ENCODE results near the gene TAP2.

The TAP2 gene

DNA sequence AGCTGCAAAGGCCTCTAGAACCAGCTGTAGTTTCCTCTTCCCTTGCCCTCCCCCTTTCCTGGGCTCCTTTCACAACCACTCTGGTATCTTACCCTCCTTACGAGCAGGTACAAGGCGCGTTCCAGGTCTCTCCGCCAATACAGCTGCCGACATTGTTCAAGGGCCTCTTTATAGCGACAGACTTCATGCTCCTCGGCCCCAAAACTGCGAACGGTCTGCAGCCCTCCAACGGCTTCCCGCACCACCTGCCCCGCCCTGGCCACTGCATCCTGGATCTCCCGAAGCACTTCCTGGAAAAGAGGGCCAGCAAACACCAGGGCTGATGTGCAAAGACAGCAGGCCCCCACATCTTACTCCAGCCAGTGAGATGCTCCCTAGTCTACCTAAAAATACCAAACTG is 6.0 kb downstream of the TAP2 start:
- DNase-seq (ENCODE audit: low read depth, low spot score) = no peak
- Histone ChIP-seq H3K9ac (ENCODE audit: insufficient read length, low read depth) (no peak overlapping the region), H3K4me3 (ENCODE audit: insufficient read length, low read depth) (no peak overlapping the region), H3K9me3 (ENCODE audit: insufficient read depth, low read length) (no peaks in the 10 kb centered on the region), H3K4me1 (ENCODE audit: insufficient read depth, insufficient read length) (peaks cover under 1% of the 10 kb centered on the region), H3K36me3 (ENCODE audit: insufficient read depth, insufficient read length, low read length) (peaks cover 21% of the 10 kb centered on the region), H3K27me3 (ENCODE audit: insufficient read depth, insufficient read length) (peaks cover 3% of the 10 kb centered on the region)
- TF ChIP-seq SUZ12 (IDR thresholded peaks at IDR 0.05; ENCODE audit: extremely low read depth, insufficient read depth, insufficient read length) (no peak), ZNF274 (IDR thresholded peaks at IDR 0.05; ENCODE audit: low read depth, low read length) (no peak), YY1 (IDR thresholded peaks at IDR 0.05; ENCODE audit: insufficient read depth, insufficient read length) (no peak)

DNA sequence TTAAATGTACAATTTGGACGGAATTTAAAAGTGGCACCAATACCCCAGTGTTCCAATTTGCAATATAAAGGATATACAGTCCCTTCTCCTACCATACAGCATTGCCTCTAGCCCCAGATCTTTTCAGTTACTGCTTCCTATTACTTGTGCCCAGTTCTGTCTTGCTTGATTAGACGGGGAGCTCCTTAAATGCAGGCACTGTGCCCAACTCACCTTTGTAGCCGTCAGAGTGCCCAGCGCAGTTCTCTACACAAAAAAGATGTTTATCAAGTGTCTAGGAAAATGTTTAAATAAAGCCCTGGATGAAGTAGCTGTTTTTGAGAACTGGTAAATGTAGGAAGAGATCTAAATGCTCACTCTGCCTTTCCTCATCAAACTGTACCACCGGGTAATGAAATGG is 7.6 kb downstream of the TAP2 start:
- Histone ChIP-seq H3K9me3 (ENCODE audit: insufficient read depth, low read length) (no peaks in the 10 kb centered on the region), H3K4me1 (ENCODE audit: insufficient read depth, insufficient read length) (no peaks in the 10 kb centered on the region), H3K4me3 (ENCODE audit: insufficient read length, low read depth) (no peak overlapping the region), H3K36me3 (ENCODE audit: insufficient read depth, insufficient read length, low read length) (peaks cover 21% of the 10 kb centered on the region), H3K9ac (ENCODE audit: insufficient read length, low read depth) (no peak overlapping the region), H3K27me3 (ENCODE audit: insufficient read depth, insufficient read length) (no peaks in the 10 kb centered on the region)
- DNase-seq (ENCODE audit: low read depth, low spot score) = no peak
- TF ChIP-seq SUZ12 (IDR thresholded peaks at IDR 0.05; ENCODE audit: extremely low read depth, insufficient read depth, insufficient read length) (no peak), ZNF274 (IDR thresholded peaks at IDR 0.05; ENCODE audit: low read depth, low read length) (no peak), YY1 (IDR thresholded peaks at IDR 0.05; ENCODE audit: insufficient read depth, insufficient read length) (no peak)

GRCh38 chr6:32830017-32830416 is 8.5 kb downstream of the TAP2 start:
- DNase-seq (ENCODE audit: low read depth, low spot score) = no peak
- Histone ChIP-seq H3K4me1 (ENCODE audit: insufficient read depth, insufficient read length) (no peaks in the 10 kb centered on the region), H3K27me3 (ENCODE audit: insufficient read depth, insufficient read length) (no peaks in the 10 kb centered on the region), H3K4me3 (ENCODE audit: insufficient read length, low read depth) (no peak overlapping the region), H3K36me3 (ENCODE audit: insufficient read depth, insufficient read length, low read length) (peaks cover 21% of the 10 kb centered on the region), H3K9ac (ENCODE audit: insufficient read length, low read depth) (no peak overlapping the region), H3K9me3 (ENCODE audit: insufficient read depth, low read length) (no peaks in the 10 kb centered on the region)
- TF ChIP-seq SUZ12 (IDR thresholded peaks at IDR 0.05; ENCODE audit: extremely low read depth, insufficient read depth, insufficient read length) = no peak
- TF ChIP-seq YY1 (IDR thresholded peaks at IDR 0.05; ENCODE audit: insufficient read depth, insufficient read length) = no peak
- TF ChIP-seq ZNF274 (IDR thresholded peaks at IDR 0.05; ENCODE audit: low read depth, low read length) = no peak

DNA sequence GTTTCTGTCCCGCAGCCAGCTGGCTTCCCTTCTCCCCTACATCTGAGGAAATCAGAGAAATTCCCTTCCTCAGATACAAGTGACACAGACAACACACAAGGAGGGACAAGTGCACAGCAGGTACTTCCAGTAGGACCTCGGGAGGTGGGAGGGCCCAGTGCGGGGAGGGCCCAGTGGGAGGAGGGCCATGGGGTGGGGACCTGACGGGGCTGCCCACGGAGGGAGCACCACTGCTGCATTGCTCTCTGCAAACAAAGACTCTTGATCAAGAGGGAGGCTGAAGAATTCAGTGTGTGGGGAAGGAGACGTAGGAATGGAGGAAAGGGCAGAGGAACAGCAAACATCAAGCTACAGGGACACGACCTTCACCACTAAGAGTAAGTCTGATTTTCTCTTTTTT is 9.0 kb downstream of the TAP2 start:
- no peak overlapping the region for H3K4me3 ChIP-seq (ENCODE audit: insufficient read length, low read depth)
- peaks cover 21% of the 10 kb centered on the region for H3K36me3 ChIP-seq (ENCODE audit: insufficient read depth, insufficient read length, low read length)
- H3K4me1 ChIP-seq (ENCODE audit: insufficient read depth, insufficient read length) = no peaks in the 10 kb centered on the region
- H3K27me3 ChIP-seq (ENCODE audit: insufficient read depth, insufficient read length) = no peaks in the 10 kb centered on the region
- H3K9me3 ChIP-seq (ENCODE audit: insufficient read depth, low read length) = no peaks in the 10 kb centered on the region
- no peak for DNase-seq (ENCODE audit: low read depth, low spot score)
- TF ChIP-seq YY1 (IDR thresholded peaks at IDR 0.05; ENCODE audit: insufficient read depth, insufficient read length) (no peak), ZNF274 (IDR thresholded peaks at IDR 0.05; ENCODE audit: low read depth, low read length) (no peak), SUZ12 (IDR thresholded peaks at IDR 0.05; ENCODE audit: extremely low read depth, insufficient read depth, insufficient read length) (no peak)
- no peak overlapping the region for H3K9ac ChIP-seq (ENCODE audit: insufficient read length, low read depth)

- TF ChIP-seq SUZ12 (IDR thresholded peaks at IDR 0.05; ENCODE audit: extremely low read depth, insufficient read depth, insufficient read length) (no peak), ZNF274 (IDR thresholded peaks at IDR 0.05; ENCODE audit: low read depth, low read length) (no peak), YY1 (IDR thresholded peaks at IDR 0.05; ENCODE audit: insufficient read depth, insufficient read length) (no peak)
- H3K27me3 ChIP-seq (ENCODE audit: insufficient read depth, insufficient read length) = no peaks in the 10 kb centered on the region
- no peak overlapping the region for H3K4me3 ChIP-seq (ENCODE audit: insufficient read length, low read depth)
- H3K9ac ChIP-seq (ENCODE audit: insufficient read length, low read depth) = no peak overlapping the region
- H3K4me1 ChIP-seq (ENCODE audit: insufficient read depth, insufficient read length) = no peaks in the 10 kb centered on the region
- H3K9me3 ChIP-seq (ENCODE audit: insufficient read depth, low read length) = no peaks in the 10 kb centered on the region
- DNase-seq (ENCODE audit: low read depth, low spot score) = no peak
- peaks cover 15% of the 10 kb centered on the region for H3K36me3 ChIP-seq (ENCODE audit: insufficient read depth, insufficient read length, low read length)
Observed at GRCh38 chr6:32827025-32827424, 11.5 kb downstream of the TAP2 start.

DNA sequence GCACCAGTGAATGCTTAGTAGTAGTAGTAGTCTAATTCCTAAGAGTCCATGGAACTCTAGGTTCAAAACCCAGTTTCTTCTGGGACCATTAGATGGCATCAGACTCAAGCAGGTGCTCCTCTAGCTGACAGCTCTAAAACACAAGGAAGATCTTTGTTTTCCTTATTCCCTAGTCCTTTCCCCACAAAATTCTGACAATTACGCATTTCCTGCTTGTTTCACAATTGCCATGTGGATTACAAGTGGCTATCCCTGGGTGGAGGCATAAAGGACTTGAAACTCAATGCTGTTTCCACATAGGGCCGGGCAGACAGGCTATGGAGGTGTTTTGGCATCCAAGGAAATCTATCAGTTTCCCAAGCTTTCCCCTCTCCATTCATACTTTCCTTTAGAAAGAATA is 12.6 kb downstream of the TAP2 start:
- H3K27me3 ChIP-seq (ENCODE audit: insufficient read depth, insufficient read length) = no peaks in the 10 kb centered on the region
- H3K9ac ChIP-seq (ENCODE audit: insufficient read length, low read depth) = no peak overlapping the region
- no peaks in the 10 kb centered on the region for H3K4me1 ChIP-seq (ENCODE audit: insufficient read depth, insufficient read length)
- no peak overlapping the region for H3K4me3 ChIP-seq (ENCODE audit: insufficient read length, low read depth)
- no peak for TF ChIP-seq YY1 (IDR thresholded peaks at IDR 0.05; ENCODE audit: insufficient read depth, insufficient read length)
- no peak for TF ChIP-seq SUZ12 (IDR thresholded peaks at IDR 0.05; ENCODE audit: extremely low read depth, insufficient read depth, insufficient read length)
- TF ChIP-seq ZNF274 (IDR thresholded peaks at IDR 0.05; ENCODE audit: low read depth, low read length) = no peak
- no peaks in the 10 kb centered on the region for H3K9me3 ChIP-seq (ENCODE audit: insufficient read depth, low read length)
- DNase-seq (ENCODE audit: low read depth, low spot score) = no peak
- peaks cover 15% of the 10 kb centered on the region for H3K36me3 ChIP-seq (ENCODE audit: insufficient read depth, insufficient read length, low read length)

GRCh38 chr6:32819729-32820128 is 18.8 kb downstream of the TAP2 start:
- Histone ChIP-seq H3K9me3 (ENCODE audit: insufficient read depth, low read length) (no peaks in the 10 kb centered on the region), H3K4me1 (ENCODE audit: insufficient read depth, insufficient read length) (peaks cover 3% of the 10 kb centered on the region), H3K4me3 (ENCODE audit: insufficient read length, low read depth) (no peak overlapping the region), H3K36me3 (ENCODE audit: insufficient read depth, insufficient read length, low read length) (no peaks in the 10 kb centered on the region), H3K9ac (ENCODE audit: insufficient read length, low read depth) (no peak overlapping the region), H3K27me3 (ENCODE audit: insufficient read depth, insufficient read length) (no peaks in the 10 kb centered on the region)
- no peak for DNase-seq (ENCODE audit: low read depth, low spot score)
- TF ChIP-seq YY1 (IDR thresholded peaks at IDR 0.05; ENCODE audit: insufficient read depth, insufficient read length) = no peak
- TF ChIP-seq ZNF274 (IDR thresholded peaks at IDR 0.05; ENCODE audit: low read depth, low read length) = no peak
- no peak for TF ChIP-seq SUZ12 (IDR thresholded peaks at IDR 0.05; ENCODE audit: extremely low read depth, insufficient read depth, insufficient read length)

GRCh38 chr6:32818867-32819266 is 19.7 kb downstream of the TAP2 start:
- peaks cover 3% of the 10 kb centered on the region for H3K4me1 ChIP-seq (ENCODE audit: insufficient read depth, insufficient read length)

More at GRCh38 chr6:32818867-32819266, 19.7 kb downstream of the TAP2 start:
- Histone ChIP-seq H3K27me3 (ENCODE audit: insufficient read depth, insufficient read length) (no peaks in the 10 kb centered on the region), H3K9me3 (ENCODE audit: insufficient read depth, low read length) (no peaks in the 10 kb centered on the region), H3K9ac (ENCODE audit: insufficient read length, low read depth) (no peak overlapping the region), H3K4me3 (ENCODE audit: insufficient read length, low read depth) (no peak overlapping the region), H3K36me3 (ENCODE audit: insufficient read depth, insufficient read length, low read length) (no peaks in the 10 kb centered on the region)
- DNase-seq (ENCODE audit: low read depth, low spot score) = no peak
- TF ChIP-seq YY1 (IDR thresholded peaks at IDR 0.05; ENCODE audit: insufficient read depth, insufficient read length) (no peak), SUZ12 (IDR thresholded peaks at IDR 0.05; ENCODE audit: extremely low read depth, insufficient read depth, insufficient read length) (no peak)

Data from NT2/D1 (cell line).